Epidermal melanocyte (primary cell): Measurements from ENCODE around the gene NTRK2.

ENCODE experiments used
- DNase-seq: peaks from one replicate; pipeline ENCODE4 v3.0.0; 2011; ENCODE audit warnings: low spot score; ENCODE audit not compliant: insufficient read length

NTRK2 gene

GRCh38 chr9:84935528-84936117 lies 266.1 kb downstream of the NTRK2 start:
- no peak for DNase-seq

- no peak for DNase-seq
Measured at GRCh38 chr9:84937180-84937579, 267.7 kb downstream of the NTRK2 start.

DNA sequence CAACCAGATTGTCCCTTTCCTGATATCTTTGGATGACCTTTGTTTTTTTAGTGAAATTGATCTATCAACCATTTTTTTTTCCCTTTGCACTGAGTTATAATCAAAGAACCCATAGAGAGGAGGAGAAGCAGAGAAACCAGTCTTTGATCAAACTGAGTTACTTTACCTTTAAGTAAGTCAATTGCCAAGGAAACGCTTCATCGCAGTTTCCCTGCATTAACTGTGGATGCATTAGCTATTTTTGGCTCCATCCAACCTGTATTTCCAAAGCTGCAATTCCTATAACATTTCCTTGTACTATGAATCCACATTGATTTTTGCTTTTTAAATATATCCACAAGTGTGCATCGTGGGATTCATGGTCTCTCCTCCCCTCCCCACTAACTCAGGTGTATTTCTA lies 268.1 kb downstream of the NTRK2 start:
- DNase-seq: no peak

GRCh38 chr9:84939774-84940173 lies 270.2 kb downstream of the NTRK2 start:
- no peak for DNase-seq

DNA sequence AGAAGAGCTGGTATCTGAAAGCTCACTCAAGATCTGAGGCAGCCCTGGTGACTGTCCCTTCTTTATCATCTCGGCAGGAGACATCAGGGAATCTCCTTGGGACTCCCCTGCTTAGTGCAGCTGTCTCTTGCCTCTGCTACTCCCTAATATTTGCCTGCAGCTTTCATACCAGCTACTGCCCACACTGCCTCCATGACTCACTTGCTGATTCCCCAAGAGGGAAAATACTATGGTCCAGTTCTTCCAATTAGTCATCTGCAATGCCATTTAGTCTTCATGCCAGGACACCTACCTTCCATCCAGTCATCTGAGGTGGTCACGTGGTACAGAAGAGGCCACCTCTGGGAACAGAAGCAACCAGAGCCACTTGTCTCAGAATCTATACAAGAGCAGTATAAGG lies 270.8 kb downstream of the NTRK2 start:
- no peak for DNase-seq

GRCh38 chr9:84941792-84942191 lies 272.3 kb downstream of the NTRK2 start:
- no peak for DNase-seq

- no peak for DNase-seq
Measured at GRCh38 chr9:84943482-84944050, 274.0 kb downstream of the NTRK2 start.

GRCh38 chr9:84945878-84946538 lies 276.5 kb downstream of the NTRK2 start:
- DNase-seq: no peak

DNA sequence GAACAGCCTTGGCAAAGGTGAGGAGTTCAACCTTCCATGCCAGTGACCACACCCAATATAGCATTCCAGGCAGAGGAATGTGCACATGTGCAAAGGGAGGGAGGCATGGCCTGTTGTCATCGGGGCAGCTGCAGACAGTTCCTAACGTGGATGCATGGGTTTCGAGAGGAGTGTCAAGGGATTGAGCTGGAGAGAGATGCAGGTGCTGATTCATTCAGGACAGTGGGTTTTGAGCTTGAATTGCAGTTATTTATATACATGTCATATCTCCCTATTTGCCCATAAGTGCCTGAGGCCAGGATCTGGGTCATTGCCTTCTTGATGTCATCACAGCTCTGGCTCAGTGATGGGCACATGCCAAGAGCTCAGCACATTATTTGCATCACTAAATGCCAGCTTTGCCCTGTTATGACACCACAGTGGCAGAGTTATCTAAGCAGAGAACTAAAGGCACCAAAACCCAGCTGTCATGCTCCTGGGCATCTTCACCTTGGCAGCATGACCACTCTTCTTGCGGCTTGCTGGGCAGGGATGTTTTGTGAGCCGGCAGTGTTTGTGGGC lies 278.0 kb downstream of the NTRK2 start:
- DNase-seq: no peak

DNA sequence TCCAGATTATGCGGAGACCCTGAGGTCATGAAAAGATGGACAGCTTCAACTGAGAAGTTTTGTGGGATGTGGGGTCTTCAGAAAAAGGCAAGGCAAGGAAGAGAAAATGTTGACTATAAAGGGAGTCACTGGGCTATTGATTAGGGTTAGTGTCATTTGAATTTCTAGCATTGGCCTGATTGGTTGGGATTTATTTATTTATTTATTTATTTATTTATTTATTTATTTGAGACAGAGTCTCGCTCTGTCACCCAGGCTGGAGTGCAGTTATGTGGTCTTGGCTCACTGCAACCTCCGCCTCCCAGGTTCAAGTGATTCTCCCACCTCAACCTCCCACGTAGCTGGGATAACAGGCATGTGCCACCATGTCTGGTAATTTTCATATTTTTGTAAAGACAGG lies 279.7 kb downstream of the NTRK2 start:
- no peak for DNase-seq

GRCh38 chr9:84949971-84950370 lies 280.4 kb downstream of the NTRK2 start:
- no peak for DNase-seq

DNA sequence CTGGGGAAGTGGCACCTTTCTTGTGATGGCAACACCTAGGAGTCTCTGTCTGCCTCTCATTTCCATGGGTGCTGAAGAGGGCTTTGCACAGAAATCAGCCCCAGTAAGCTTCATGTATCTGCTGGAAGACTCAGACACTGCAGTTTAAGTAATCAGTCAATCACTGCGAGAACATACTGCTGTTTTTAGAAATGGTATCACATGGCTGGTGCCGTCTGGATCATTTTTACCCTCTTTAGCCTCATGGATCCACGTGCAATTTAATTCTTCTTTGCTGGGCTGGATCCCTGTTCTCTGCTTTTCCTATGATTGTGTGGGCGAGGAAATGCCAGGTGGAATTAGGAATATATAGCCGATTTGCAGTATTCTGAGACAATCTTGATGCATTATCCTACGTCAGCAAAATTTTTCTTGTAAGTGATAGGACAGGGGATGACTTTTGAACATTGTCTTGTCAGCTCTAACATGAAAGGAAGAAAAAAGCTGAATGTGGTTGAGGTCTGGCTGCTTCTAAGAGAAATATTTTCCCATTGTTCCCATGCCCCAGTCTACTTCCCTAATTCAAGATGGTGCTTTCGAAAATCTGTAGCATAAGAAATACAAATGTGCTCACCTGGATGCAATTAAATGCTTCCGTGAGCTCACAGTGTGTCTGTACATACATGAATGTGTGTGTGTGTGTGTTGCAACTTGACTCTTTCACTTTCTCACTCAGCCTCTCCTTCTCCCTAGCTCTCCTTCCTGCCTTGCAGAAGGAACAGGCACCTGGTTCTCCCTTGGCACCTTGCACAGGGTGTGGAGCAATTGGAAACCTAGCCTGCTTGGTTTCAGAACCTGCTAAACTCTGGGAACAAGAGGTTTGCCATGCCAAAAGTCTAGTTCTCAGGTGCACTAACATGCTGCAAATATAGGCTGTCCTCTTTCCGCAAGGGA lies 281.6 kb downstream of the NTRK2 start:
- DNase-seq: no peak

DNA sequence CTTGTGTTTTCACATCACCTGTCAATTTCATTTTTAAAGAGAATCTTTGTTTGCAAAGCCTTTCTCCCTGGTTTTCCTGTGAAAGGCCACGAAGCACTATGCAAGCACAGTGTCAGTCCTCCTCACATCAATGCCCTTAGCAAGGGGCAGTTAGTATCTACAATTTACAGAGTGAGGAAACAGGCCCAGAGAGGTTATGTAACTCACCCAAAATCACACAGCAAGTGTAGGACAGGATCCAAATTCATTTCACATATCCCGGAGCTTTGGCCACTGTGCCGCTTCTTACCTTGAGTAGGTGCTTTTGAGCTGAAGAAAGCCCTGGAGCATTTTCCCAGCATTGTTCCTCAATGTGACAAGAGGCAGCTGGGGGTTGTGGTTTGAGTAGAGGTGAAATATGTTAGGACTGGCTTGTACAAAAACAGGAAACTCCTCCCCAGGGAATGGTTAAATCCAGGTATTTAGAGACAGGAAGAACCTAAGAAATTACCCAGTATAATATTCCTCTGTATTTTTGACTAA lies 283.8 kb downstream of the NTRK2 start:
- DNase-seq: no peak

DNA sequence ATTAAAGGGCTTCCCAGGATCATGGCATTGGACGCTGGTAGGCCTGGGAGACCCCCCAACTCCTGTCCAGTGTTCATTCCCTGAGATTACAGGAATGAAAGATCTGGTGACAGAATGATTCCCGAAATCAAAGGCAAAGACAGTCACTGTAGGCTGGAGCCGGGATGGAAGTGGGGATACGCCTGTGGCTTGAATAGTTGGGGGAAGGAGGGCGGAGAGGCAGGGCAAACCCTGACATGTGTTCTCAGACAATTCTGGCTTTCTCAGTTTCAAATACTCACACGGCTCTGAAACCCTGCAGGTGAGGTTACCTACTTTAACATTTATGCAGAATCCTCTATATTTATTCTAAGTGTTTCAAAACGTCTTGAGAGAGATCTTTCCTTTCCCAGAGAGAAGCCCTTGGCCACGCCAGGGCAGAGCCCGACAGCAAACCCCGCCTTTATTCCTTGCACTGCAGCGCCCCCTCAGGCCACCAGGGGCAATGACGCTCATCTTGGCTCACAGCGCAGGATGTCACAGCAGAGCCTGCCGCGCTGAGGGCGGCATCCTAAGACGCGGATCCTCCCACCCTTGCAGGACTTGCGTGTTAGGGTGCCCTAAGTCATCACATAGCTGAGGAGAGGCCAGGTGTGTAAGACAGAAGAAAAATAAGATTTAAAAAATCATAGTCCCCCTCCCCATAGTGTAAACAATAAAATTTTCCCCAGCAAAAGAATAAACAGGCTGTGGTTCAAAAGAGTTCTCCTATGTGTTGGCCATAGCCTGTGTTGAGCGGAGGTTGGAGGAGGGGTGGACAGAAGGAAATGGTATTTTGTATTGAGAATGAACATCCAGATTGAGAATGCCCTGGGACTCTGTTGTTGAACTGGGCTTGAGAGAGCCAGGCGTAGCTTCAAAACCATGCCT lies 284.5 kb downstream of the NTRK2 start:
- peak; percentile 63 for DNase-seq

DNA sequence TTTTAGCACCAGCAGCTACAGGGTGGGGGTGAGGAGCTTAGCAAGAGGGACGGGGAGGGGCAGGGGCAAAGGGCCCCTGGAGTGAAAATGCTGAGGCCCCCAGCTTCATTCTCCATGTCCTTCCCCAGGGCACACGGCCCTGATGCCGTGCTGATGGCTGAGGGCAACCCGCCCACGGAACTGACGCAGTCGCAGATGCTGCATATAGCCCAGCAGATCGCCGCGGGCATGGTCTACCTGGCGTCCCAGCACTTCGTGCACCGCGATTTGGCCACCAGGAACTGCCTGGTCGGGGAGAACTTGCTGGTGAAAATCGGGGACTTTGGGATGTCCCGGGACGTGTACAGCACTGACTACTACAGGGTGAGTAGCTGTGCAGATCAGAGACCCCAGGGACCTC lies 285.6 kb downstream of the NTRK2 start:
- no peak for DNase-seq

DNA sequence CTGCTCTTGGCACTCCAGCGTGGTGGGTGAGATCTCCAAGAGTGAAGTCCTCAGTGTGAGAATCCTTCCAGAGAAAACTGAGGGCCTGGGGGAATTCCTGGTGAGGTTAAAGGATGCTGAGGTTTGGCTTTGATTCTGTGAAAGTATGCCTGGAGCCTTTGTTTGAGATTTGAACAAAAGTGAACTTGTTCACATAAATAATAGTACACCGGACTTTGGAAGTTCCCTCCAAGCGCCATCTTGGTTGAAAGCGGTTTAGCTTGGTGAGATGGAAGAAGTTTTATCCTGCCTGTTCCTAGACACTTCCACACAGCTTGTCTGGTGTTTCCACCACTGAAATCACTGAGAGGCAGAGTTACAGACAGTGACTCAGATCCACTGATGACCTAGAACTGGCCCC lies 286.4 kb downstream of the NTRK2 start:
- DNase-seq: no peak

DNA sequence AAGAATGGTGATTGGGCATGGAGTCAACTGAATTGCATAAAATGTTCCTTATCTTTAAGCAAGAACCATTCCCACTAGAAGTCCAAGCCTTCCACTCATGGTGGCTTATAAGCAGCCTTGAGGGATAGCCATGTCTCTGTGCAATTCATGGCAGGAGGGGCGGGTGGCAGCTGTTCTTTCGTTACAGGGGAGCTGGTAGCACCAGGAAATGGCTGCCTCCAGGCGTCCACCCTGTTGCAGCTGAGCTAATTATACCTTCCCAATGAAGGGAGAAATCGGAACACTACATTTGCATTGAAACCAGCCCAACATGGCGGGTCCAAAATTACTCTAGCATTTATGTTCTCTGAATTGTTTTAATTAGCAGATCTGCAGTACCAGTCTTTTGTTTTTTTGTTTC lies 289.8 kb downstream of the NTRK2 start:
- no peak for DNase-seq

- DNase-seq: no peak
Measured at GRCh38 chr9:84966876-84967830, 297.6 kb downstream of the NTRK2 start.

GRCh38 chr9:84969084-84969483 lies 299.6 kb downstream of the NTRK2 start:
- no peak for DNase-seq
